ENCODE measurements around the gene USP21. TPM values are rescaled to one million over a fixed set of nuclear protein-coding genes. Genes with fewer than 3 reads are reported as not detected.

Gene USP21
- total and polyA plus RNA-seq, 2 of the 13 experiments (the other 11 are each of a cell fraction or from before 2014, with no cell fraction given): 10.1 to 33.1 TPM

DNA sequence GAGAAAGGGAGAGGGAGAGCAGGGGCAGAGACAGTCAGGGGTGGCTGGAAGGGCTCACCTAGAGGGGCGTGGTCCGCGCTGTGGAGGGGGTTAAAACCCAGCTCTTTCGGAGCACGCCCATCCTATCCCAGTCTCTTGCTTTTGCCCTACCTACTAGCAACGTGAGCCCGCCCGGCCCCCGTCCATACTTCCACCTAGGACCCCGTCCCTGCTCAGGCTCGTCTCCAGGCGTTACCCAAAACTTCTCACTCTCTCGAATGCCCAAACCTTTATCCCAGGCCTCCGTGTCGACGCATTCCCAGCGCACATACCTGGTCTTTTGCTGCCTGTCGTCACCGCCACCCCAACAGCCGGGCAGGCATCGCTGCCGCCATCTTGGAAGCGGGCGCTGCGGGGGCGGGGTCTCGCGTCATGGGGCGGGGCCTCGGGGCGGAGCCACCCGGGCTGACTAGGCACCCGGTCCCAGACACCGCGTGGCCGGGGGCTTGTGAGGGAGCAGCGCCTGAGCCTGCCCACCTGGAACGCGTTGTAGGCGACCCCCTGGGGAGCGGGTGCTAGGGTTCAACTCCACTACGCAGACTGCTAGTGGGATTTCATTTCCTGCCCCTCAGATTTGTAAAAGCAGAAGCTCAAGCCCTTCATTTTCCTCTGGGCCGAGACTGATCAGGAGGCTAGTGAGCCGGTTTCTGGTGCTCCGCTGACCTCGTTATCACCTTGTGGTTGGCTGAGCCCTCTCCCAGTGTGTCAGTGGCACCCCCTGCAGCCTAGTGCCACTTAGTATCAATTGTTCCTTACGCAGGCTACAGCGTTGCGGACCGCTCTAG lies 18.0 kb downstream of the USP21 start, which contains the start of gene B4GALT3 (continued):
- TF ChIP-seq, protein P1, sequence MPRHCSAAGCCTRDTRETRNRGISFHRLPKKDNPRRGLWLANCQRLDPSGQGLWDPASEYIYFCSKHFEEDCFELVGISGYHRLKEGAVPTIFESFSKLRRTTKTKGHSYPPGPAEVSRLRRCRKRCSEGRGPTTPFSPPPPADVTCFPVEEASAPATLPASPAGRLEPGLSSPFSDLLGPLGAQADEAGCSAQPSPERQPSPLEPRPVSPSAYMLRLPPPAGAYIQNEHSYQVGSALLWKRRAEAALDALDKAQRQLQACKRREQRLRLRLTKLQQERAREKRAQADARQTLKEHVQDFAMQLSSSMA (CRISPR knock-in tag; IDR thresholded peaks at IDR 0.05): peak; percentile 89
- TF ChIP-seq NAIF1 (CRISPR knock-in tag; IDR thresholded peaks at IDR 0.05; ENCODE audit: borderline replicate concordance) (no peak; the same call in 1 of the 2 replicates), DNMT1 (CRISPR knock-in tag; IDR thresholded peaks at IDR 0.05) (0 out of 2 replicates have a peak, but pooled peaks have one; percentile 51), TBP (CRISPR knock-in tag; IDR thresholded peaks at IDR 0.05) (no peak), NFE2 (CRISPR knock-in tag; IDR thresholded peaks at IDR 0.05) (no peak), DR1 (CRISPR knock-in tag; IDR thresholded peaks at IDR 0.05) (0 out of 2 replicates have a peak, but pooled peaks have one; percentile 51), MZF1 (CRISPR knock-in tag; IDR thresholded peaks at IDR 0.05; ENCODE audit: borderline replicate concordance) (no peak; the same call in 1 of the 2 replicates), ESRRA (CRISPR knock-in tag; IDR thresholded peaks at IDR 0.05; ENCODE audit: low read depth) (peak; percentile 85; the same call in 1 of the 2 replicates), NR3C1 (CRISPR knock-in tag; IDR thresholded peaks at IDR 0.05) (no peak), ZNF605 (CRISPR knock-in tag; IDR thresholded peaks at IDR 0.05) (peak; percentile 89), ZFX (CRISPR knock-in tag; IDR thresholded peaks at IDR 0.05; ENCODE audit: low read depth) (peak; percentile 91), HNRNPL (IDR thresholded peaks at IDR 0.05; ENCODE audit: low read depth, low read length) (no peak), SNAPC2 (CRISPR knock-in tag; IDR thresholded peaks at IDR 0.05) (peak; percentile 53; the same call in 1 of the 2 replicates), MAFG (CRISPR knock-in tag; IDR thresholded peaks at IDR 0.05) (no peak), HMG20B (CRISPR knock-in tag; conservative IDR thresholded peaks at IDR 0.05) (no peak)
- TF ChIP-seq, protein P2, sequence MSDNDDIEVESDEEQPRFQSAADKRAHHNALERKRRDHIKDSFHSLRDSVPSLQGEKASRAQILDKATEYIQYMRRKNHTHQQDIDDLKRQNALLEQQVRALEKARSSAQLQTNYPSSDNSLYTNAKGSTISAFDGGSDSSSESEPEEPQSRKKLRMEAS (IDR thresholded peaks at IDR 0.05): peak; percentile 97
- TF ChIP-seq, protein P3, sequence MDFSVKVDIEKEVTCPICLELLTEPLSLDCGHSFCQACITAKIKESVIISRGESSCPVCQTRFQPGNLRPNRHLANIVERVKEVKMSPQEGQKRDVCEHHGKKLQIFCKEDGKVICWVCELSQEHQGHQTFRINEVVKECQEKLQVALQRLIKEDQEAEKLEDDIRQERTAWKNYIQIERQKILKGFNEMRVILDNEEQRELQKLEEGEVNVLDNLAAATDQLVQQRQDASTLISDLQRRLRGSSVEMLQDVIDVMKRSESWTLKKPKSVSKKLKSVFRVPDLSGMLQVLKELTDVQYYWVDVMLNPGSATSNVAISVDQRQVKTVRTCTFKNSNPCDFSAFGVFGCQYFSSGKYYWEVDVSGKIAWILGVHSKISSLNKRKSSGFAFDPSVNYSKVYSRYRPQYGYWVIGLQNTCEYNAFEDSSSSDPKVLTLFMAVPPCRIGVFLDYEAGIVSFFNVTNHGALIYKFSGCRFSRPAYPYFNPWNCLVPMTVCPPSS (IDR thresholded peaks at IDR 0.05): no peak
- TF ChIP-seq, protein P4, sequence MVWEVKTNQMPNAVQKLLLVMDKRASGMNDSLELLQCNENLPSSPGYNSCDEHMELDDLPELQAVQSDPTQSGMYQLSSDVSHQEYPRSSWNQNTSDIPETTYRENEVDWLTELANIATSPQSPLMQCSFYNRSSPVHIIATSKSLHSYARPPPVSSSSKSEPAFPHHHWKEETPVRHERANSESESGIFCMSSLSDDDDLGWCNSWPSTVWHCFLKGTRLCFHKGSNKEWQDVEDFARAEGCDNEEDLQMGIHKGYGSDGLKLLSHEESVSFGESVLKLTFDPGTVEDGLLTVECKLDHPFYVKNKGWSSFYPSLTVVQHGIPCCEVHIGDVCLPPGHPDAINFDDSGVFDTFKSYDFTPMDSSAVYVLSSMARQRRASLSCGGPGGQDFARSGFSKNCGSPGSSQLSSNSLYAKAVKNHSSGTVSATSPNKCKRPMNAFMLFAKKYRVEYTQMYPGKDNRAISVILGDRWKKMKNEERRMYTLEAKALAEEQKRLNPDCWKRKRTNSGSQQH (CRISPR knock-in tag; IDR thresholded peaks at IDR 0.05; ENCODE audit: low read depth): peak; percentile 50; the same call in 1 of the 2 replicates
- TF ChIP-seq, protein P5, sequence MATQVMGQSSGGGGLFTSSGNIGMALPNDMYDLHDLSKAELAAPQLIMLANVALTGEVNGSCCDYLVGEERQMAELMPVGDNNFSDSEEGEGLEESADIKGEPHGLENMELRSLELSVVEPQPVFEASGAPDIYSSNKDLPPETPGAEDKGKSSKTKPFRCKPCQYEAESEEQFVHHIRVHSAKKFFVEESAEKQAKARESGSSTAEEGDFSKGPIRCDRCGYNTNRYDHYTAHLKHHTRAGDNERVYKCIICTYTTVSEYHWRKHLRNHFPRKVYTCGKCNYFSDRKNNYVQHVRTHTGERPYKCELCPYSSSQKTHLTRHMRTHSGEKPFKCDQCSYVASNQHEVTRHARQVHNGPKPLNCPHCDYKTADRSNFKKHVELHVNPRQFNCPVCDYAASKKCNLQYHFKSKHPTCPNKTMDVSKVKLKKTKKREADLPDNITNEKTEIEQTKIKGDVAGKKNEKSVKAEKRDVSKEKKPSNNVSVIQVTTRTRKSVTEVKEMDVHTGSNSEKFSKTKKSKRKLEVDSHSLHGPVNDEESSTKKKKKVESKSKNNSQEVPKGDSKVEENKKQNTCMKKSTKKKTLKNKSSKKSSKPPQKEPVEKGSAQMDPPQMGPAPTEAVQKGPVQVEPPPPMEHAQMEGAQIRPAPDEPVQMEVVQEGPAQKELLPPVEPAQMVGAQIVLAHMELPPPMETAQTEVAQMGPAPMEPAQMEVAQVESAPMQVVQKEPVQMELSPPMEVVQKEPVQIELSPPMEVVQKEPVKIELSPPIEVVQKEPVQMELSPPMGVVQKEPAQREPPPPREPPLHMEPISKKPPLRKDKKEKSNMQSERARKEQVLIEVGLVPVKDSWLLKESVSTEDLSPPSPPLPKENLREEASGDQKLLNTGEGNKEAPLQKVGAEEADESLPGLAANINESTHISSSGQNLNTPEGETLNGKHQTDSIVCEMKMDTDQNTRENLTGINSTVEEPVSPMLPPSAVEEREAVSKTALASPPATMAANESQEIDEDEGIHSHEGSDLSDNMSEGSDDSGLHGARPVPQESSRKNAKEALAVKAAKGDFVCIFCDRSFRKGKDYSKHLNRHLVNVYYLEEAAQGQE (IDR thresholded peaks at IDR 0.05; ENCODE audit: borderline replicate concordance in 1 of 2, low read depth in 1 of 2, low read length in 2 of 2): peak in 1 of 2 experiments; percentile 22; a peak in 1 of 4 replicates
- TF ChIP-seq, protein P6, sequence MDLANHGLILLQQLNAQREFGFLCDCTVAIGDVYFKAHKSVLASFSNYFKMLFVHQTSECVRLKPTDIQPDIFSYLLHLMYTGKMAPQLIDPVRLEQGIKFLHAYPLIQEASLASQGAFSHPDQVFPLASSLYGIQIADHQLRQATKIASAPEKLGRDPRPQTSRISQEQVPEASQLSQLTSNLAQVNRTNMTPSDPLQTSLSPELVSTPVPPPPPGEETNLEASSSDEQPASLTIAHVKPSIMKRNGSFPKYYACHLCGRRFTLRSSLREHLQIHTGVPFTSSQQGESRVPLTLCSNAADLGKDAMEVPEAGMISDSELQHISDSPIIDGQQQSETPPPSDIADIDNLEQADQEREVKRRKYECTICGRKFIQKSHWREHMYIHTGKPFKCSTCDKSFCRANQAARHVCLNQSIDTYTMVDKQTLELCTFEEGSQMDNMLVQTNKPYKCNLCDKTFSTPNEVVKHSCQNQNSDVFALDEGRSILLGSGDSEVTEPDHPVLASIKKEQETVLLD (CRISPR knock-in tag; IDR thresholded peaks at IDR 0.05; ENCODE audit: low read depth): no peak
